HG02870 (cell line): ENCODE results near the gene RHOD.

ENCODE experiments used
- ATAC-seq: cut with Tn5 transposase; IDR thresholded peaks from one replicate; pipeline ENCODE4 v1.9.1; 2021; ENCODE audit warnings: mild to moderate bottlenecking, moderate library complexity; ENCODE audit not compliant: unreplicated experiment

RHOD gene

GRCh38 chr11:67031791-67032561, 24.7 kb upstream of the RHOD start:
- ATAC-seq = no peak

GRCh38 chr11:67032830-67033551, 23.7 kb upstream of the RHOD start:
- ATAC-seq = no peak

DNA sequence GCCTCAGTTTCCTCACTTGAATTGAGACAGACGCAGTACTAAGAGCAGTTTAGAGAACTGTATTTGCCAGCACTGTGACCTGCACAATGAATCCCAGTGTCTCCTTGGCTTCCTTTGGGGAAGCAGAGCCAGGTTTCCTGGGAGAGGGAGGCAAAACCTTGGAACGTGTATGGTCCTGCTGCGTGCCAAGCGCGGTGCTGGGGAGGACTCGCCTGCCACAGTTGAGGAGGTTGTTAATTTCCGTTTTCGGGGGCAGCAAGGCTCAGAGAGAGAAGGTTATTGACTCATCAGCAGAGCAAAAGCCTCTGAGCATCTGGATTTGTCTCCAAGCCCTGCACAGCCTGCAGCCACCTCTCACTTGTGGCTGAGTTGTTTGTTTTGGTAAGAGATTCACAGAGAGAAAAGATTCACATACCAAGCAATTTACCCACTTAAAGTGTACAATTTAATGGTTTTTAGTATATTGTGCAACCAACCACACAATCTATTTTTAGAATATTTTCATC, 22.9 kb upstream of the RHOD start:
- ATAC-seq = no peak

DNA sequence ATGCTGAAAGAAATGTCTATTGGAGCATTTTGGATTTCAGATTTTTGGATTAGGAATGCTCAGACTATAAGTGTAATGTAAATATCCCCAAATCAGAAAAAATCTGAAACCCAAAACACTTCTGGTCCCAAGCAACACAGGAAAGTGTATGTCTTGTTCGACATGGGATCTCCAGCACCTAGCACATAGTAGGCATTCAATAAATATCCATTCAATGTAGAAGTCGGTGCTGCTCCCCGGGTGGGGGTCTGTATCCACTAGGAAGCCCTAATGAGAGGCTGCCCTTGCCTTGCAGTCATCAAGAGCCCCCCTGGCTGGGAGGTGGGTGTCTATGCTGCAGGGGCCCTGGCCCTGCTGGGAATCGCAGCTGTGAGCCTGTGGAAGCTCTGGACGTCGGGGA, 22.3 kb upstream of the RHOD start:
- no peak for ATAC-seq

DNA sequence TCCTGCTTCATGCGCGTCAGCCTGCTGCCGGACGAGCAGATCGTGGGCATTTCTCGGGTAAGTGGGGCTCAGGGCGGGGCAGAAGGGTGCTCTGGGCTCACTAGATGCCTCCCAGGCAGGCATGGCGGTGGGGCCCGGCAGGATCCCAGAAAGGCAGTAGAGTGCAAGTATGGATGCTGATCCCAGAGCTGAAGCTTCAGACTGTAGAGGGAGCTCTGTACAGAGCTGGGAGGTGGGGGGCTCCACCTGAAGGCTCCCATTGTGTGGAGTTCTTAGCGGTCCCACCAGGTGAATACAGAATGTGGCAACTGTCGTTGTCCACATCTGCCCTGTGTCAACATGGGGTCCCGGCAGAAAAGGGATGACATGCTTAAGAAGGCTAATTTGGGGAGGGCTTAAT, 16.5 kb upstream of the RHOD start:
- no peak for ATAC-seq

- no peak for ATAC-seq
Observed at GRCh38 chr11:67041602-67042001, 15.0 kb upstream of the RHOD start.

- ATAC-seq = no peak
Observed at GRCh38 chr11:67043572-67044349, 12.9 kb upstream of the RHOD start.

DNA sequence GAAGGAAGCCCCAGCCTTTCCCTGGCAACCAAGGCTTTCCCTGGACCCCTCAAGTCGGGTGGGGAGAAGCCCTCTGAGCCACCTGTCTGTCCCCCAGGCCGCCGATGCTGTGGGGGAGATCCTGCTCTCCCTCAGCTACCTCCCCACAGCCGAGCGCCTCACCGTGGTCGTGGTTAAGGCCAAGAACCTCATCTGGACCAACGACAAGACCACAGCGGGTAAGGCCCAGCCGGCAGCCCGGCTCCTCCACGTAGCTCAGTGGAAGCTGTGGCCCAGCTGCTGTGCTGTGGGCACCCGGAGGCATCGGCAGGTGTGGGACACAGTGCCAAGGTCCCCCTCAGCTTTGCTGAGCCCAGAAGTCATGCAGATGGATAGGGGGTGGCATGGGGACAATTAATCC, 12.2 kb upstream of the RHOD start:
- no peak for ATAC-seq

GRCh38 chr11:67045314-67045713, 11.3 kb upstream of the RHOD start:
- ATAC-seq = no peak

DNA sequence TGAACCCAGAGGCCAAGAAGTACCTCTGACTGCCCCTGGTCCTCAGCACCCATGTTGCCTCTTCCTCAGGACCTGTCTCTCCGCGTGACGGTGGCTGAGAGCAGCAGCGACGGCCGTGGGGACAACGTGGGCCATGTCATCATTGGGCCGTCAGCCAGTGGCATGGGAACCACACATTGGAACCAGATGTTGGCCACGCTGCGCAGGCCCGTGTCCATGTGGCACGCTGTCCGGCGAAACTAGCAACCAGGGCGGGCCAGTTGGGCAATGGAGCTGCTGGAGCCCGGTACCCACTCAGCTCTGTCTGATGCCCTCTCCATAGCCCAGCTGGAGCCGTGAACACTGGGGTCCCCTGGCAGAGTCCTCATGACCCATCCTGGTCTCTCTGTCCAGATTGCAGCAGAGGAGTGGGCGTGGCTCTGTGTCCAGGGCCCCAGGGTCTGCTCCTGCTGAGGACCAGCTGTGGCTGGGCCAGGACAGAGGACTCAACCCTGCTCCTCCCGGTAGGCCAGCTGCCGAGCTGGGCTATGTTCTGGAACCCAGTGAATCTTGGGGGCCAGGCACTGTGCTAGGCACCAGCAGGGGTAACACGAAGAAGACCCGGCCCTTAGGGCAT, 8.0 kb upstream of the RHOD start:
- ATAC-seq = no peak

GRCh38 chr11:67050139-67050538, 6.5 kb upstream of the RHOD start:
- no peak for ATAC-seq

- ATAC-seq = no peak
Observed at GRCh38 chr11:67051180-67051893, 5.3 kb upstream of the RHOD start.

GRCh38 chr11:67051945-67052488, 4.6 kb upstream of the RHOD start:
- no peak for ATAC-seq

DNA sequence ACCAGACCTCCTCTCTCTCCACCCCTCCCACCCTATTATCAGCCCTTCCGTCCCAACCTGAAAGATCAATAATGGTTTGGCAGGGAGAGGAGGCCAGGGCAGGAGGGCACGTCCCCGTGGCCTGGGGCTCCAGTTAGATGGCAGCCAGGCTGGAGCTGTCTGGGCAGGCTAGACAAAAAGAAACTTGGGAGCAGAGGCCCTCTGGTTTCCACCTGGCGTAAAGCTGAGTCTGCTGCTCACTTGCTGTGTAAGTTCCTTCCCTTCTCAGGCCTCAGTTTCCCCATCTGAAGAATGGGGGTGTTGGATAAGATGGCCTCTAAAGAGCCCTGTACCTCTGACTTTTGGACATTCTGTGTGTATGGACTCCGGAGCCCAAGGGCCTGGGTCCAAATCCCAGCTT, 3.8 kb upstream of the RHOD start:
- ATAC-seq = no peak

- no peak for ATAC-seq
Observed at GRCh38 chr11:67053896-67054329, 2.7 kb upstream of the RHOD start.

DNA sequence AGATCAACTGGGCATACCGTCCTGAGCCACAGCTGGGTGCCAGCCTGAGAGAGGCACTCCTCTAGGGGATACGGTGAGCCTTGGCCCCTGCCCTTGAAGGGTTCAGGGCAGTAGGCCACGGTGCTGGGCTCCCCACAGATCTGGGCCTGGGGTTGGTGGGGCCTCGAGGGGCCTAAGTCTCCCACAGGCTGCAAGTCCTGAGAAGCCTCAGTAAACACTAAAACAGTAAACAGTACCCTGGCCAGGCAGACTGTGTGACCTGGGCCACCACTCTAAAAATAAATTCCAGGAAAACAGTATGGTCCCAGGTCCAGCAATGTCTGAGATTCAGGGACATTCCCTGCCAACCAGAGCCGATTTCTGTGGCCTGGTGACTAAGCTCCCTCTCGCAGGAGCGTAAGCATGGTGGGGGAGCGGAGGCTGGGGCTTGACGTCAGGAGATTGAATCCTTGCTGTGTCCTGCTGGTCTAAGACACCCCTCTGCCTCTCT, 2.3 kb upstream of the RHOD start:
- ATAC-seq = no peak

- ATAC-seq = no peak
Observed at GRCh38 chr11:67054836-67055523, 1.7 kb upstream of the RHOD start.

DNA sequence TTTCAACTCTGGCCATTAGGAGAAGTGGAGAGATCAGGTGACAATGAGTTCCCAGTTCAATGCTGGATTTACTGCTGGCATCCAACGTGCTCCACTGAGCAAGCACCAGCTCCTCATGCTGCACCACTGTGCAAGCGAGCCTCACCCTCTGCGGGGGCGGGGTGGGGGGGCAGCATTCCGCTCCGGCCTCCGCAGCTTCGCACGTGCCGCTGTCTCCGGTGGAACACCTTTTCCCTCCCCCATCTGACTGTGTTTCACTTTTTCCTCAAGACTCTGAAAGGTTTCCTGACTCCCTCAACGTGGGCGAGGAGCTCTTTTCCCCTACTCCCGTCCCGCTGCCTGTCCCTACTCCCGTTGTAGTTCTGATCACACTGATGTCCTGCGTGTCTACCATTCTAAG, 835 bp upstream of the RHOD start:
- ATAC-seq = no peak

DNA sequence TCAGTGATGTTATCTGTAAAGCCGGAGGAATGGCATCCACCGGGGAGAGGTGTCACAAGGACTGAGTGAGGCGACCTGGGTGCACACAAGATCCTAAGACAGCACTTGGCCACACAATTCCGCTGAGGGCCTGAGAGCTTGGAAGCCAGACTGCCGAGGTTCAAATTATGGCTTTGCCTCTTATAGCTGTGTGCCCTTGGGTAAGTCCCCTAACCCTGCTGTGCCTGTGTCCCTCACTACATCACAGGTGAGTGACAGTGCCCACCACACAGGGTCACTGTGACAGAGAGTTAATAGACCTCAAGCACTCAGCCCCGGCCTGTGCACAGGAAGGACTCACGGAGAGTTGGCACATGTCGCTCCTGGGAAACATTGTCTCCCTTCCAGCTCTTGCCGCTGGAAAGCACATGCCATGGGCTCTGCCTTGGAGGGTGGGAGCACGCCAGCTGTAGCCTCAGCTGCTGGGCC, 592 bp downstream of the RHOD start:
- ATAC-seq = no peak
